HG03060 (cell line): ENCODE data around the gene UHRF1.

ENCODE experiments used
- ATAC-seq: cut with Tn5 transposase; IDR thresholded peaks from one replicate; pipeline ENCODE4 v1.9.1; 2021; ENCODE audit warnings: low read depth, moderate number of reproducible peaks; ENCODE audit not compliant: unreplicated experiment

UHRF1 gene

DNA sequence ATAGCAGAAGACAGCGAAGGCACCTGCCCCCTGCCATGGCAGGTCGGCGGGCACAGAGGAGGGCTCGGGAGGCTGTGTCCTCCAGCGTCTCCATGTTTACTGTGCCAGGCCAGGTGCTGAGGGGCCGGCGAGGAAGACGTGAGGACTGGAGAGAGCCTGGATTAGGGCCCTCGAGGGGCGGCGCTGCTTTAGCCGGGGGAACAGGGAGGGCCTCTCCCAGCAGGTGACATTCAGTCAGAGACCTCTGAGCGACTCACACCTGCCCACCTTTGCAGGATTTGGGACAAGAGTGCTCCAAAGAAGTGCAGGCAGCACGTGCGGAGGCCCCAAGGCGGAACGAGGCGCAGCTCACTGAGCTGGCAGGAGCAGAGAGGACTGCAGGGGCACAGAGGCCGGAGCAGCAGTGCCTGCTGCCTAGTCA is 77.2 kb downstream of the UHRF1 start:
- no peak for ATAC-seq

DNA sequence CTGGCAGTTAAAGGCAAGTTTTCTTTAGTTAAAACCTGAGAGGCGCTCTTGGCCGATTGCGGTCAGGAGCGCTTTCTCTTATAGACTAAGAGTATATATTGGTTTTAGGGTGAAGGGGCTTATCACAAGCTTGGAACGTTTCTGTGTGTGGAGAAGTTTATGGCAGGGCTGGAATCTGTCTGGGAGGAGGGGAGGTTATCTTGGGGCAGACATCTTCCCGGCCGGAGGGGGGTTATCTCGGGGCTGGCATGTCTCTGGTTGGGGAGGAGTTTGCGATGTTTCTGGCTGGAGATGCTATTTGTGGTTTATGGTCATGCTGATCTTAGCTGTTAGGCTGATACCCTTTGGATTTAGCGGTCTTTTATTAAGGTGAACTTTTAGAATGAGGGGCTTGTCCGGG is 78.0 kb downstream of the UHRF1 start:
- ATAC-seq = no peak

DNA sequence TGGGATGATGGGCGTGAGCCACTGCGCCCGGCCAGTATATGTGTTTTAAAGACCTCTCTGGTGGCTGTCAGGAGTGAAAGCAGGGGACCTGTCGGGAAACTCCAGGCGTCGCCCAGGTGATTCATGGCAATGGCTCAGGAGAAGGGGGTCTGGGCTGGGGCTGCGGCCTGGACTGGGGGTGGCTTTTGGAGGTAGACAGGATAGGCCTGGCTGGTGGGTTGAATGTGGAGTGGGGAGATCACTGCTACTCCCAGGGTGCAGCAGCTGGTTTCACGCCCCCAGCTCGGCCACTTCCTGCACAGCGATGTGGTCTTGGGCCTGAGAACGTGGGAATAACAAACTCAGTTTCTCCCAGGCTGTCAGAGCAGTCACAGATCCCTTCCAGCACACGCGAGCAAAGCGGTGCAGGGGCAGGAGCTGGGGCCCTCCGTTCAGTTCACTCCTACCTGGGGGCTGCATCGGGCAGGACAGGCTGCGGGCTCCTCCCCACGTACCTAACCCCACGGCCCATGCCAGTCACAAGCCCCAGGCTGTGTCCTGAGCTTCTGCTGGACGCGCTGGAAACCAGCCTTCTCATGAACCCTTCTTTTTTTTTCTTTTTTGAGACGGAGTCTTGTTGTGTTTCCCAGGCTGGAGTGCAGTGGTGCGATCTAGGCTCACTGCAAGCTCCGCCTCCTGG is 78.5 kb downstream of the UHRF1 start:
- ATAC-seq = no peak

DNA sequence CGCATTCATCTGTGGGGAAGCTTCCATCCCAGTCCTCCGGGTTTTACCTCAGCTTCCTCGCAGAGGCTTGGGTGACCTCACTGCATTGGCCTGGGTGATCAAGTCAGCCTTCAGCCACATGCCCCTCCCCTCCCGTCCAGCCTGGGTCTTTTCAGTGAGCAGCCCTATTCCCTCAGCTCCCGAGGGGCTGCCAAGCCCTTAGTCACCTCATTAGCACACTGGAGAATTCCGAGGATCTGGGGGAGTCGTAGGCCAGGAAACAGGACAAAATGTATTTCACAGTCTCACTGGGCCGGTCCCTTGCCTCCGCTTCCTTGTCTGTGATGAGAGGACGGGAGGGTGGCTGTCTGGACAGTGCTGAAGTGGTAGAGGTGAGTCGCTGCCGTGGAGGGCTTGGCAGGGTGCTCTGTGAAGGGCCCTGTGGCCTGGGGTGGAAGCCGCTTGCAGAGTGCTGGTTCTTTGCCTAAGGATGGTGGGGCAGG is 79.5 kb downstream of the UHRF1 start:
- no peak for ATAC-seq

DNA sequence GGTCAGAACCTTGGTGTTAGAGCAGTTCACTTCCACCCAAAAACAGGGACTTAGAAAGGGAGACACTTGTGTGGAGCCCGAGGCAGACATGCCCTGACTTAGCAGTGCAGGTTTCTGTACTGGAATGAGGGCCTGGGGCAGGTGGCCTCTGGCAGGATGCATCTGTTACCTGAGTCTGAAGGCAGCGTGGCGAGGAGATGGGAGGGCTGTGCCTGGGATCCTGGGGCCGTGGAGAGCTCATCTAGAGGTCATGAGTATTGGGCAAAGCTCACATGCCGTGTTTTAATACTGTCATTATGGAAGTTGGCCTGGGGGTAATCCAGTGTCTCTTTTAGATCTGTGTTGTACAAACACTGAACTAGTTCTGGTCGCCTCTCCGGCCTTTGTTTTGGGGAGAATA is 81.0 kb downstream of the UHRF1 start:
- no peak for ATAC-seq

DNA sequence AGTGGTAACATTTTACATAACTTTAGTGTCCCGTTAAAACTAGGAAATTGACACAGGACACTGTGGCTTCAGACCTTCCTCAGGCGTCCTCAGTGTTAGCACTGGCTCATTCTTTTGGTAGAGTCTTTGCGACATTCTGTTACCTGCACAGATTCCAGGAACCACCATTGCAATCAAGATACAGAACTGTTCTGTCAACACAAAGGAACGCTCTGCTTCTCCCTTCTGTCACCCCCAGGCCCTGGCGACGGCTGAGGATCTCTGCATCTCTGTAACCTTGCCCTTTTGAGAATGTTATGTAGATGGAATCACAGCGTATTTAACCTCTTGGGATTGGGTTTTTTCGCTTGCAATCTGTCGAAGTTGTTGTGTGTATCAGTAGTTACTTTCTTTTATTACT is 82.2 kb downstream of the UHRF1 start:
- ATAC-seq = no peak

DNA sequence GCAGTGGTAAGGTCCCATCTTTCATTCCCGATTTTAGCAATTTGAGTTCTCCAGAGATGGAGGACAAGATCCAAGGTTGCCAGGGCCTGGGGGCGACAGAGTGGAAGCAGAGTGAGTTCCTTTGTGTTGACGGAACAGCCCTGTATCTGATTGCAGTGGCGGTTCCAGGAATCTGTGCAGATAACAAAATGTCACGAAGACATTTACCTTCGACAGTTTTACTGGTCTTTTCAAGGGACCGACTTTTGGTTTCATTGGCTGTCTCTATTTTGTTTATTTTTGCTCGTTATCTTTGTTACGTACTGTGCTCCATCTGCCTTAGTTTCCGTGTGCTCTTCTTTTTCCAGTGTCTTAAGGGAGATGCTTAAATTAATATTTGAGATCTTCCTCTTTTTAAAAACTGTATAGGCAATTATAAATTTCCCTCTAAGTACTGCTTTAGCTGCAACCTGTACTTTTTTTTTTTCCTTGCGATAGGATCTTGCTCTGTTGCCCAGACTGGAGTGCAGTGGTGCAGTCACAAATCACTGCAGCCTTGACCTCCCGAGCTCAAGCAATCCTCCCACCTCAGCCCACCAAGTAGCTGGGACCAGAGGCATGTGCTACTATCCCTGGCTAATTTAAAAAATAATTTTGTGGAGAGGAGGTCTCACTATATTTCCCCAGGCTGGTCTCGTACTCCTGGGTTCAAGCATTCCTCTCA is 82.8 kb downstream of the UHRF1 start:
- ATAC-seq = no peak

DNA sequence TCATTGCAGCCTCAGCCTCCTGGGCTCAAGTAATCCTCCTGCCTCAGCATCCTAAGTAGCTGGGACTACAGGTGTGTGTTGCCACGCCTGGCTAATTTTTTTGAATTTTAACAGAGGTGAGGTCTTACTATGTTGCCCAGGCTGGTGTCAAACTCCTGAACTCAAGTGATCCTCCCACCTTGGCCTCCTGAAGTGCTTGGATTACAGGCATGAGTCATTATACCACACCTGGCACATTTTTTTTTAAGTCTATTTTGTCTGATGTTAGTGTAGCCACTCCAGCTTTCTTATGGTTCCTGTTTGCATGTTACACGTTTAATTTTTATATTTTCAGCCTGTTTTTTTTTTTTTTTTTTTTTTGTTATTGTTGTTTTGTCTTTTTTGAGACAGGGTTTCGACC is 84.4 kb downstream of the UHRF1 start:
- no peak for ATAC-seq

DNA sequence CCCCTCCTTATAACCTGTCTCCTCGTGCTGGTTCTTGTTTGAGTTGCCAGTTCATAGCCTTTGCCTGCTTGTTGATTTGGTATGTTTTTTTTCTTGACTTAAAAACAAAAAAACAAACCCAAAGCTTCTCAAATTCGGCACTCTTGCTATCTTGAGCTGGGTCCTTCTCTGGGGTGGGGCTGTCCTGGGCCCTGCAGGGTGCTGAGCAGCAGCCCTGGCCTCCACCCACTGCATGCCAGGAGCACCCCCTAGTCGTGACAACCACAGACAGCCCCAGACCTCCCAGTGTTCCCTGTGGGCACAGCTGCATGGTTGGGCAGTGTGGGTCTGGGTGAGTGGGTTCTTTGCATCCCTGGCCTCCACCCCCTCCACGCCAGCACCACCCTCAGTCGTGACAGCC is 87.4 kb downstream of the UHRF1 start:
- no peak for ATAC-seq

DNA sequence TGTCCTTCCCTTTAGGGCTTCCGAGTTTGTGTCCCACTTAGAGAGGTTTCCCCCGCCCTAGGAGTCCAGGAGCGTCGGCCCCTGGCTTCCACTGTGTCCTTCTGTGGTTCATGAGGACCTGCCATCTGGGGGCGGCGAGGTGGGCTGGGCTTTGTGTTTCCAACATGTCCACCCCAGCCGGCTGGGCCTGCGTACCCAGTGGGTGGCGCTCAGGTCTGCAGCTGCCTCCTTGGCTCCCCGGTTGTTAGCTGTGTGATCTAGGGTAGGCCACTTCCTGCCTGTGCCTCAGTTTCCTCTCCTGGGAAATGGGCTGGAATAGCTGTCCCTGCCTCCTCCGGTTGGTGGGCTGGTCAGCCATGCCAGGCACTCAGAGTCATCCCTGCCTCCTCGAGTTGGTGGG is 88.0 kb downstream of the UHRF1 start:
- ATAC-seq = no peak

DNA sequence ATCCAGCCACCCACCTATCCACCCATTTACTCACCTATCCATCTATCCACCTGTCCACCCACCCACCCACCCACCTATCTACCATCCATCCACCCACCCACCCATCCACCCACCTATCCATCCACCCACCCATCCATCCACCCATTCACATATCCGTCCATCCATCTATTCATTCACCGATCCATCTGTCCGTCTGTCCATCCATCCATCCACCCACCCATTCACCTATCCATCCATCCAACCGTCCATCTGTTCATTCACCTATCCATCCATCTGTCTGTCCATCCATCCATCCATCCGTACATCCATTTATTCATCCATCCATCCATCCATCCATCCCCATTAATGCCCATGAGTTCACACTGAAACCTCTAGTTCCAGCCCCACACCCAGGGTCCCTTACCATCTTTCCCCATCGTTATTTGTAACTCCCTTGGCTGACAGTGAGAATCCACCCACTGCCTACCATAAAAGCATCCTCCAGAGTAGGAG is 90.9 kb downstream of the UHRF1 start:
- ATAC-seq = no peak

DNA sequence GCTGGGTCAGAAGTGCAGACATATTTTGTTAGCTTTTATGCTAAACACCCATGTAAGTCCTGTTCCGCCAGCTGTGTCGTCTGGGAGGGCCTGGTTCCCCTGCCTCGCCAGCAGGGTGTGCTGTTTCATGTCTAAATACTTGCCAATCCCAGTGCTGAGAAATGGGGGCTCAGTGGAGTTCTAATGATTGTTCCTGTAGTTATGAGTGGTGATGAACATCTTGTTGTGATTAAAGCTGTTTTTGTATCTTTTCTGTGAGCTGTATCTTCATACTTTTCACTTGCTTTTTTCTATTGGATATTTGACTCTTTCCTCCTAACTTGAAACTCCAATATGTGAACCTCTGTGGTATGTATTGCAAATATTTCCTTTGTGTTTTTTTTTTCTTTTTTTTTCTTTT is 92.3 kb downstream of the UHRF1 start:
- no peak for ATAC-seq

DNA sequence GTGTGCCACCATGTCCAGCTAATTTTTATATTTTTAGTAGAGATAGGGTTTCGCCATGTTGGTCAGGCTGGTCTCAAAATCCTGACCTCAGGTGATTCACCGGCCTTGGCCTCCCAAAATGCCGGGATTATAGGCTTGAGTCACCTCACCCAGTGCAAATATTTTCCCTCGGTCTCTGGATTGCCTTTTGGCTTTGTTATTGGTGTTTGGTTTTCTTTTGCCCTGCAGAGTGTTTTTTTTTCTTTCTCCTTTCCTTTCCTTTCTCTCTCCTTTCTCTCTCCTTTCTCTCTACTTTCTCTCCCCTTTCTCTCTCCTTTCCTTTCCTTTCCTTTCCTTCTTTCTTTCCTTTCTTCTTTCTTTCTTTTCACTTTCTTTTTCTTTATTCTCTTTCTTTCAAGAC is 92.8 kb downstream of the UHRF1 start:
- no peak for ATAC-seq

DNA sequence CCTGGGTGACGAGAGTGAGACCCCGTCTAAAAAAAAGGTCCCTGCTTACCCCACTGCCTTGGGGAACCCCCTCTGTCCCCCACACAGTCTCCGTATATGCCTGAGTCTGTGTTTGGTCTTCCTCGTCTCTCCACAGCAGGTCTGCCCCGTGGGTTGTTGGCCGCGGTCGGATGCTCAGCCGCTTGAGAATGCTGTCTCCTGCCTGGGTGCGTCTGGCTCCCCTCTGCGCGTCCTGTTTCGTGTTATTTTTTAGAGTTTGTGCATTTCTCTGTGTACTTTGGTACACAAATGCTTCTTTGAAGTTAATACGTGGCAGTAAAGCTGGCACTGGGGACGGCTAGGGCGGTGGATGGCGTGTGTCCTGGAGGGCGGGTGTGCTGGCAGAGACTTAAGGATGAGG is 94.5 kb downstream of the UHRF1 start:
- ATAC-seq = no peak

DNA sequence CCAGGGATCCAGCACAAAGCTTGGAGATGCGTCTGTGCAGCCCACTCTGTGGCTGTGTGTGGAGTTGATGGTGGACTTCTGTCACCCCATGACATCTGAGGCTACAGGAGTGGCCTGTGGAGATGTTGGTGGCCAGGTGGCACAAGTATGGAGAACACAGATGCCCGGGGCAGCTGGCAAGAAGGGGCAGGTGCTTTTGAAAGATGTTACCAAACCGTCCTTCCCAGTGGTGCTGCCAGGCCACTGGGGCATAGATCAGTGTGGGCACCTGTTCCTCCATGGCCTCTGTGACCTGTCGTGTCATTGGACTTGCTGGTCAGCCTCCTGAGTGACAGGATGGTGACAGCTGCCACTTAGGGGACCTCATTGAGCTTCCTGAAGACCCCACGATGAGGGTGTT is 95.8 kb downstream of the UHRF1 start:
- no peak for ATAC-seq

DNA sequence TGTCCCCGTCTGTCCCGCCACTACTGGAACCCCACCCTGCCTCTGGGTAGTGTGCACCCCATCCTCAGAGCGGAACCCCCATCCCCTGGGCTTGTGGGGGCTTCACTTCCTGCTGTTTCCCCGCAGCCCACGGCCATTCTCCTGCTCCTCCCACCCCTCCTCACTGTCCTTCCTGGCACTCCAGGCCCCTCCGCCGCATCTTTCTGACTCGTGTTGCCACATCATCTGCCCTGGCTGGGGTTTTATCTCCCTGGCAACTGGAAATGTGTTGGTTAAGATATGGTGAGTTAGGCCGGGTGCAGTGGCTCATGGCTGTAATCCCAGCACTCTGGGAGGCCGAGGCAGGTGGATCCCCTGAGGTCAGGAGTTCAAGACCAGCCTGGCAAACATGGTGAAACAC is 96.9 kb downstream of the UHRF1 start:
- ATAC-seq = no peak

DNA sequence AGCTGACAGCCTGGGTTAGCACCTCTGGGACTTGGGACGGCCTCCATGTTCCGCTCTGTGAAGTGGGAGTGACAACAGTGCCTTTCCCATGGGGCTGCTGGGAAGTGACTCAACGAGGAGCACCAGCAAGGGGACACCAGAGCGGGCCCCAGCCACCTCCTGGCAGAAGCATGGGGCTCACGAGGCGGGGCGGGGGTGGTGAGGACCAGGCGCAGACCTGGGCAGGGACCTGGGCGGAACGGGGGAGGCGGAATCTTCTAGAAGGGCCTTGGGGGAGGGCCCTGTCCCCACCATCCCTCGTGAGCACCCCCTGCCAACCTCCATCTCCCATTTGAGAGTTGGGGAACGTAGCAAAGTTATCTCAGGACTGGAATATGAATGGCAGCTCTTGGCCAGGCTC is 97.5 kb downstream of the UHRF1 start:
- no peak for ATAC-seq
